Activated naive CD4-positive, alpha-beta T cell treated with anti-CD3 and anti-CD28 coated beads for 36 hours (primary cell): ENCODE measurements around the gene FBXO5. TPM values are rescaled to one million over a fixed set of nuclear protein-coding genes. Genes with fewer than 3 reads are reported as not detected.
"Not testable (repeated sequence)": the region's sequence is repeated elsewhere in the genome, so short reads cannot be mapped to it uniquely, and the experiment has no call there.

Source experiments
- CTCF ChIA-PET: fragments of 350-600 bp; sonication (Branson Sonifier 250); formaldehyde crosslinking; loops from one replicate; lab custom pipeline; 2021; ENCODE audit warnings: antibody characterized with exemption; lab: Charles Lee
- DNase-seq: peaks from one replicate; pipeline ENCODE4 v3.0.0-alpha.2; 2020
- H3K27ac Mint-ChIP-seq: one replicate; pipeline ENCODE4 v1.8.0; 2021; ENCODE audit warnings: mild to moderate bottlenecking, mixed read lengths
- H3K27me3 Mint-ChIP-seq: one replicate; pipeline ENCODE4 v1.8.0; 2021; ENCODE audit warnings: low read depth, mixed read lengths
- H3K36me3 Mint-ChIP-seq: one replicate; pipeline ENCODE4 v1.8.0; 2021; ENCODE audit warnings: low read depth, mixed read lengths
- H3K4me1 Mint-ChIP-seq: one replicate; pipeline ENCODE4 v1.8.0; 2021; ENCODE audit warnings: low read depth, mixed read lengths
- H3K4me3 Mint-ChIP-seq: one replicate; pipeline ENCODE4 v1.8.0; 2021; ENCODE audit warnings: mild to moderate bottlenecking, moderate library complexity, mixed read lengths
- H3K9me3 Mint-ChIP-seq: one replicate; pipeline ENCODE4 v1.8.0; 2021; ENCODE audit warnings: mixed read lengths
- intact Hi-C: fragments of 100-400 bp; cut with micrococcal nuclease; formaldehyde crosslinking; loops from one replicate; pipeline ENCODE4 v1.15.1; 2023
- total RNA-seq, 2 experiments: library from RNA; stranded (reverse); gene quantifications; one replicate each; pipeline ENCODE4 v1.2.3, GENCODE V29; 2021

Gene FBXO5
- total RNA-seq, 2 experiments from 2014 or later, result 61.4 to 62.3 TPM

DNA sequence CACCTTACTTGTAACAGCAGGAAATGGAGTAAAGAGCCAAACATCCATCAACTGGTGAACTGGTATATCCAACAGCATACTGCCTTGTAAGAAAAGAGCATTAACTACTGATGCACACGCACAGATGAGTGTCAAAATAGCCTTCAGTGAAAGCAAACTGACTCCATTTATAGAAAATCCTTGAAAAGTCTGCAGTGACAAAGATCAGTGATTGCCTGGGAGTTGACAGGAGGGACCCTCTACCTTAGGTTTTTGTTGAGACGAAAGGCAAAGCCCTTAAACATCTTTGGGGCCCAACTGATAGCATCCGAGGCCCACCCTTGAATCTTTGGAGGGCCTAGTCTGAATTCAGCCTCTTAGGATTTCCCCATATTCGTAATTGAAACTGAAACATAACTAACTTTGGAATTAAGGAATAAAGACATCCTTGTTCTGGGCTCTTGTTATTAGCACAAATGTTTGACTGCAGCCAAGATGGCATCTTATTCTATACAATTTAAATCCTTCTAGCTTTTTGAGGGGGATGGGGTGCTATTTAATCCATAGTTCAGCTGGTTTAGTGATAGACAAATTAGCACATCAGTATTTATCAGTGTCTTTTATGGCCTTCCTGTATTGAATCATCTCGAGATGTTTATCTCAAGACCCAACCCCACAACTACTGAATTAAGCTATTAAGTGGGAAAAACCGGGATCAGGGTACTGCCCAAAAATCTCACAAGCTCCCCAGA is 13.0 kb downstream of the FBXO5 start:
- Mint-ChIP-seq H3K4me1 (peaks cover 6% of the 10 kb centered on the region), H3K27ac (peak overlapping the region; percentile 19), H3K36me3 (peaks cover 53% of the 10 kb centered on the region), H3K27me3 (no peaks in the 10 kb centered on the region), H3K9me3 (peaks cover 31% of the 10 kb centered on the region), H3K4me3 (no peak overlapping the region)
- intact Hi-C loops, result loop anchor here (1.0 kb wide), 1 partner anchor 33 kb away; no protein-coding TSS in a partner anchor
- CTCF ChIA-PET, result interaction anchor here (1.0 kb wide), 1 partner anchor 16 kb away, joined by 5 read pairs; no protein-coding TSS in a partner anchor
- DNase-seq, result no peak

DNA sequence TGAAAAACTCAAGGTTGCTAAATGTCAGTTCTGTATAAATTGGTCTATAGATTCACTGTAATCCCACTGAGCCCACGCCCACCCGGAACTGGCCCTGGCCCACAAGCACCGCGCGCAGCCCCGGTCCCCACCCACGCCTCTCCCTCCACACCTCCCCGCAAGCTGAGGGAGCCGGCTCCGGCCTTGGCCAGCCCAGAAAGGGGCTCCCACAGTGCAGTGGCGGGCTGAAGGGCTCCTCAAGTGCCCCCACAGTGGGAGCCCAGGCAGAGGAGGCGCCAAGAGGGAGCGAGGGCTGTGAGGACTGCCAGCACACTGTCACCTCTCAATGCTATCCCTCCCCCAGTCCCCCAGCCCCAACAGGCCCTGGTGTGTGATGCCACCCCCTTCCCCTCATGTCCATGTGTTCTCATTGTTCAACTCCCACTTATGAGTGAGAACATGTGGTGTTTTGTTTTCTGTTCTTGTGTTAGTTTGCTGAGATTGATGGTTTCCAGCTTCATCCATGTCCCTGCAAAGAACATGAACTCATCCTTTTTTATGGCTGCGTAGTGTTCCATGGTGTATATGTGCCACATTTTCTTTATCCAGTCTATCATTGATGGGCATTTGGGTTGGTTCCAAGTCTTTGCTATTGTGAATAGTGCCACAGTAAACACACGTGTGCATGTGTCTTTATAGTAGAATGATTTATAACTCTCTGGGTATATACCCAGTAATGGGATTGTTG is 16.5 kb downstream of the FBXO5 start:
- DNase-seq, intact Hi-C loops, H3K4me1 Mint-ChIP-seq, CTCF ChIA-PET, H3K4me3 Mint-ChIP-seq, H3K27me3 Mint-ChIP-seq, H3K27ac Mint-ChIP-seq: not testable (repeated sequence)
- Mint-ChIP-seq H3K36me3 (peaks cover 21% of the 10 kb centered on the region), H3K9me3 (peaks cover 31% of the 10 kb centered on the region)

DNA sequence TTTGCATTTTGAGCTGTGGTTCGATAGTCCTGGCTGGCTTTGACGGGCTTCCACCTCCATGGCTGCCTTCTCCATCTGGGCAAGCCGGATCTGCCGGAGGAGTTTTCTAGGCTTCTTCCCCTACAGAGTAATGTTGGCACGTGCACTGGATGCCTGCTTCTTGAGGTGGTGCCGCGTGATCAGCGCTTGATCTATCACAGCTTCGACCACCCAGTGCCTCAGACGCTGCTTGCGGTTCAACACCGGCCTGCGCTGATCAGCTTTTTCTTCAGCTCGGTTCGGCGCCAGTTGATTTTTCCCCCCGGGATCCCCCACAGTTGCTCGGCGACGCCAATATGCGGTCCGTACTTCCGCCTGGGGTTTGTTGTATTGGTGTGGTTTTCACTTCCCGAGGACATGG is 23.5 kb downstream of the FBXO5 start:
- intact Hi-C loops, result loop anchor here (10.0 kb wide), 1 partner anchor 355 kb away; no protein-coding TSS in a partner anchor

DNA sequence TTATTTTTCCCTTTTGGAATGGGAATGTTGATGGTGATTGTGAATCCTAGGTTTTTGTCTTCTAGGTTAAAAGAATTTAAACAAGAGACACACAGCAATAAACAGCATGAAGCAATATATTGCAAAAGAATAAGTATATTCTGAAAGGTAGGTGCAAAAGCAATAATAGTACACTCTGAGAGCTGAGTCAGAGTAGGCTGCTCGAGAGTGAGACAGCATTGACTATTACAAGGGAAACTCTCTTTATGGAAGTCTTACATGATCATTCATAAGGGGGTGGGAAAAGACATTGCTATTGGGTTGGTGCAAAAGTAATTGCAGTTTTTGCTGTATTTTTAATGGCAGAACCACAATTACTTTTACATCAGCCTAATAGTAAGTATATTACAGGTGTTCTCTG is 25.0 kb downstream of the FBXO5 start:
- Mint-ChIP-seq H3K27me3 (peaks cover 19% of the 10 kb centered on the region), H3K9me3 (no peaks in the 10 kb centered on the region), H3K4me3 (no peak overlapping the region), H3K4me1 (no peaks in the 10 kb centered on the region), H3K36me3 (no peaks in the 10 kb centered on the region), H3K27ac (no peak overlapping the region)
- intact Hi-C loops, result loop anchor here (10.0 kb wide), 1 partner anchor 357 kb away; no protein-coding TSS in a partner anchor
- CTCF ChIA-PET, result interaction anchor here (0.6 kb wide), 2 partner anchors 62 to 665 kb away, joined by 3 to 6 read pairs; no protein-coding TSS in a partner anchor
- DNase-seq, result no peak

More for the DNA sequence above, 23.5 kb downstream of the FBXO5 start:
- Mint-ChIP-seq H3K4me3 (no peak overlapping the region), H3K27me3 (peaks cover 16% of the 10 kb centered on the region), H3K36me3 (no peaks in the 10 kb centered on the region), H3K9me3 (no peaks in the 10 kb centered on the region), H3K4me1 (no peaks in the 10 kb centered on the region), H3K27ac (no peak overlapping the region)
- DNase-seq, result no peak
- CTCF ChIA-PET, result no interaction called here

DNA sequence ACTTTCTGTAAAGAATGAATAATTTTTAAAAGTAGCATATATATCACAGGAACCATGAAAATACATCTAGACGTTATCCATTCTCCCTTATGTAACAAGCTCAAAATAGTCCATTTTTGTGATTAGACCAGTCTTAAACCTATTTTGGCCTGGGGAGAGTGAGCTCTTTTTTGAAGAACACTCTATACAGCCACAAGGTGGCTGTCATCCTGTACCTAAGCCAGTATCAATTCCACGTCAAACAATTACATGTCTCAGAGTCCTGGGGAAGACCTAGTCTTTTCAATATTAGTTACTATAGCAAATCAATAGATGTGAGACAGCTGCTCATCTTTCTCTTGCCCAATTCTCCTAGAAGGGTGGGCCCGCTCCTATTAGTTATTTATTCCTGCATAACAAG is 28.4 kb downstream of the FBXO5 start:
- no peak overlapping the region for H3K27ac Mint-ChIP-seq
- no peak overlapping the region for H3K4me3 Mint-ChIP-seq
- no peak for DNase-seq
- no peaks in the 10 kb centered on the region for H3K9me3 Mint-ChIP-seq
- no peaks in the 10 kb centered on the region for H3K4me1 Mint-ChIP-seq
- H3K27me3 Mint-ChIP-seq, result peaks cover 18% of the 10 kb centered on the region
- intact Hi-C loops, result loop anchor here (1.0 to 10.0 kb wide), 2 partner anchors 70 to 360 kb away; no protein-coding TSS in a partner anchor
- no peaks in the 10 kb centered on the region for H3K36me3 Mint-ChIP-seq
- CTCF ChIA-PET, result interaction anchor here (0.8 to 2.5 kb wide), 11 partner anchors 19 to 106 kb away, joined by 3 to 15 read pairs (median 4); no protein-coding TSS in a partner anchor

DNA sequence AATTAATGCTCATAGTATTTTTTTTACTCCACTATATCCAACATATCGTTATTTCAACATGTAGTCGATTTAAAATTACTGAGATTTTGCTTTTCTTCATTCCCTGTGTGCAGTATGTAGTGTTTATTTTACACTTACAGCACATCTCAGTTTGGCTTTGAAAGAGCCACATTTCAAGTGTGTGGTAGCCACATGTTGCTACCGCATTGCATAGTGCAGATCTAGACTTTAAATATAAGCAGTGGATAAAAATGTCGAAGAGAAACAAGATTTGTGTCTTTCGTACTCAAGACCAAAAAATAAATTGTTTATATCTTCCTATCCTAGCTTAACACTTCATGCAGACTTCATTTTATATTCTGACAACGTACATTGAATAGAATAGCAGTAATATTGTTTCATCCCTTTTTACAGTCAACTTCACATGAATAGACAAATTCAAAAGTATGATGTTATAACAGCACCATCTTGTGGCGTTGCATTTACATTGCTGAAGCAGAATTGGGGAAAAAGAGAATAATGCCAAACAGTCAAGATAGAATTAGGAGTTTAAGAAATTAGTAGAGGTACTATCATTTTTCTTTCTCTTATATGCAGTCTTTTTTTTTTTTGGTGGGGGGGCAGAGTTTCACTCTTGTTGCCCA is 29.9 kb downstream of the FBXO5 start:
- Mint-ChIP-seq H3K4me1 (peaks cover 4% of the 10 kb centered on the region), H3K27ac (no peak overlapping the region), H3K27me3 (peaks cover 14% of the 10 kb centered on the region), H3K36me3 (no peaks in the 10 kb centered on the region), H3K9me3 (no peaks in the 10 kb centered on the region), H3K4me3 (no peak overlapping the region)
- no peak for DNase-seq
- intact Hi-C loops, result loop anchor here (10.0 kb wide), 1 partner anchor 362 kb away; no protein-coding TSS in a partner anchor
- CTCF ChIA-PET, result interaction anchor here (0.6 to 2.5 kb wide), 5 partner anchors 72 to 1528 kb away, joined by 3 to 15 read pairs (median 6); no protein-coding TSS in a partner anchor

DNA sequence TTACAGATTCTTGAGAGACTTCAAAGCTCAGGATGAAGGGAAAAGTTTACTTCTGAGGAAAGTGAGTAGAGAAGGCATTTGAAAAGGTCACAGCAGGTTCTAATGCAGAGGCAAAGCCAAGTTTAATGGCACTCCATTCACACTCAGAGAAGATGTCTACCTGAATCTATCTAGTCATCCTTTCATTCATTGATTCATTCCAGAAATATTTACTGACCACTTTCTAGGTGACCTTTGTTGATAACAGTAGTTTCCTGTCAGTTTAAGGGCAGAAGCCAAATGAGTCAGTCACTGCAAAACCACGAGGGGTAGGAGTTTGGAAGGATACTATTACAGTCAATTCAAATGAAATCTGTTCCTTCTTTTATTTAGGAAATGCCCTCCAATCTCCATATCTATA is 30.8 kb downstream of the FBXO5 start:
- Mint-ChIP-seq H3K4me3 (no peak overlapping the region), H3K9me3 (no peaks in the 10 kb centered on the region), H3K4me1 (peaks cover 6% of the 10 kb centered on the region), H3K27ac (no peak overlapping the region), H3K27me3 (peaks cover 14% of the 10 kb centered on the region), H3K36me3 (no peaks in the 10 kb centered on the region)
- CTCF ChIA-PET, result no interaction called here
- intact Hi-C loops, result loop anchor here (10.0 kb wide), 1 partner anchor 363 kb away; no protein-coding TSS in a partner anchor
- DNase-seq, result no peak

DNA sequence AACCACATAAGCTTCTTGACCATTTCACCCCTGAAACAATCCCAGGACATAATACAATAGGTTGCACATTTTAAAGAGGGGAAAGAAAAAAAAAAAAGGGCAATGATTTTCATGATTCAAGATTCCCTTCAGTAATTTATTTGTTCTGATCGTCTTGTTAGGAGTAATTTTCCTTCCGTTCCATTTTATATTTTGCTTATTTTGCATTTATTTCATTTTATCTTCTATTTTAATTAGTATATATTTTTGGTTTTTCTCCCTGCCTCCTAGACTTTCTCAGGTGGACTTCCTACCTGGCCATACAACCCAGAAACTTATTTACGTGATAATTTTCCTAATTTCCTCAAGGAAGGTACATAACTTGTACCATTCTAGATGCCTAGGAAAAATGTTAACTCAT is 32.6 kb downstream of the FBXO5 start:
- CTCF ChIA-PET, result interaction anchor here (3.2 kb wide), 1 partner anchor 85 kb away, joined by 37 read pairs; no protein-coding TSS in a partner anchor
- Mint-ChIP-seq H3K36me3 (no peaks in the 10 kb centered on the region), H3K27ac (no peak overlapping the region), H3K4me3 (no peak overlapping the region), H3K27me3 (peaks cover 10% of the 10 kb centered on the region), H3K4me1 (peaks cover 6% of the 10 kb centered on the region), H3K9me3 (no peaks in the 10 kb centered on the region)
- DNase-seq, result no peak
- intact Hi-C loops, result loop anchor here (10.0 kb wide), 1 partner anchor 365 kb away; no protein-coding TSS in a partner anchor

DNA sequence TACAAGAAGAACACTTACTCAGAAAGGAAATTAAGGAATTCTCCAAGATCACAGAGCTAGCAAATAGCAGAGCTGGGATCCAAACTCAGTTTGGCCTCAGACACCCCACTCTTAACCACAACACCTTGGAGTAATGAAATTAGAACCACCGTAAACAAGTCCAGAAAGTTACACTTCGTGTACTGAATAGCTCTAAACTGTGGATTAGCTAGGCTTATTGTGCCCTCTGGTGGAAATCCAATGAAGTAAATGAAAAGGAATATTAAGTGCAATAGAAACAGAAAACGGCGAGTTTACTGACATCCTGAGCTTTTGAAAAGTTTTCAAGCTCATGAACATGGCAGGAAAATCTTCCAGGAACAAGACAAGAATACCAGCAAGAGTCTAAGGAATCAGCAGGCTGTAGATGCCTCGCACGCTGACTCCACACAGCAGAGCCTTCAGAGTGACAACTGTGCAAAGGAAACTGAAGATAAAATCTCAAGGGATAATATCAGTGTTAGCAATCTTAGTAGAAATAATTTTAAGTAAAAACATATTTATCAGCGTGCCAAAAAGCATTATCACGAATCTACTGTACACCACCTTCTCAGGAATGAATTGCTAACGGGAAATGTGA is 34.6 kb downstream of the FBXO5 start:
- Mint-ChIP-seq H3K4me1 (peaks cover 6% of the 10 kb centered on the region), H3K27me3 (peaks cover 10% of the 10 kb centered on the region), H3K9me3 (no peaks in the 10 kb centered on the region), H3K4me3 (no peak overlapping the region), H3K36me3 (no peaks in the 10 kb centered on the region), H3K27ac (no peak overlapping the region)
- no peak for DNase-seq
- CTCF ChIA-PET, result interaction anchor here (0.6 to 3.2 kb wide), 20 partner anchors 9 to 815 kb away, joined by 3 to 37 read pairs (median 3); no protein-coding TSS in a partner anchor
- intact Hi-C loops, result loop anchor here (1.0 to 5.0 kb wide), 5 partner anchors 51 to 463 kb away; no protein-coding TSS in a partner anchor

DNA sequence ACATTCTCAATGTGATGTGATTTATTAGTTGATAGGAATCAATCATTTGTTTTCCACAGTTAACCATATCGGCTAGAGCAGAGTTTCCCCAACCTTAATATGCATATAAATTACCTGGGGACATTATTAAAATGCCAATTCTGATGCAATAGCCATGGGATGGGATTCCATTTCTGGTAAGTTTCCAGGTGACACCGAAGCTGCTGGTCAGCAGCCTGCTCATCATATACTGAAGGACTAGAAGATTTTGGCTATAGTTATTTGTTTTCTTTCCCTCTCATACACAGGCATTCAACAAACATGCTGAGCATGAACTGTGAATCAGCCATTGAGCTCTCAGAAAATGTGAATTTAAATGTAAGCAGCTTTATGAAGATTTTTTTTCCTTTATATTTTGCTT is 35.8 kb downstream of the FBXO5 start:
- no peak for DNase-seq
- Mint-ChIP-seq H3K27ac (no peak overlapping the region), H3K27me3 (peaks cover 6% of the 10 kb centered on the region), H3K4me3 (no peak overlapping the region), H3K9me3 (no peaks in the 10 kb centered on the region), H3K4me1 (peaks cover 6% of the 10 kb centered on the region), H3K36me3 (no peaks in the 10 kb centered on the region)
- CTCF ChIA-PET, result interaction anchor here (0.6 to 1.9 kb wide), 2 partner anchors 33 to 282 kb away, joined by 4 to 9 read pairs; no protein-coding TSS in a partner anchor
- intact Hi-C loops, result loop anchor here (5.0 kb wide), 1 partner anchor 50 kb away; no protein-coding TSS in a partner anchor

DNA sequence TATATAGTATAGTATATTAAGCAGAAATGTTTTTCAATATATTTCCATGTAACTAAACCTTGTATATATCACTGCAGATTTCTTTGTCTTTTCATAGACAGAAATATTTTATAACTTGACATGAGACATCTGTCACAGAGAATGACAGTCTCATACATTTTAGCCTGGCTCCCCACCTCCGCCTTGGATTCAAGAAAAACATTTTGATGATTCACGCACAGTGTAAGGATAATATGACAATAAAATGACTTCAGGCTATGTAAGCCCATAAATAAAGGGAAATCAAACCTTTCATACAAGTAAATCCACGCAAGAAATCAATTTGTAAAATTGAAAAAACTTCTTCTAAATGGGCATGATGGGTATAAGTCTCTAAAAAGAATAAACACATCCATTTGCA is 36.4 kb downstream of the FBXO5 start:
- peaks cover 6% of the 10 kb centered on the region for H3K4me1 Mint-ChIP-seq

More for the DNA sequence above, 36.4 kb downstream of the FBXO5 start:
- Mint-ChIP-seq H3K27me3 (peaks cover 6% of the 10 kb centered on the region), H3K9me3 (no peaks in the 10 kb centered on the region), H3K36me3 (no peaks in the 10 kb centered on the region), H3K27ac (no peak overlapping the region), H3K4me3 (no peak overlapping the region)
- DNase-seq, result no peak
- CTCF ChIA-PET, result interaction anchor here (0.6 to 1.2 kb wide), 2 partner anchors 81 to 282 kb away, joined by 3 to 4 read pairs; no protein-coding TSS in a partner anchor
- intact Hi-C loops, result loop anchor here (5.0 kb wide), 1 partner anchor 49 kb away; no protein-coding TSS in a partner anchor
